Astrocyte (in vitro differentiated cells and primary cell): ENCODE results near the gene CRELD1.

ENCODE experiments used
- CTCF ChIP-seq: IDR thresholded peaks from 2 replicates; pipeline ENCODE4 v1.5.1; 2011; ENCODE audit warnings: low read depth, mild to moderate bottlenecking, inconsistent platforms, low read length, moderate library complexity; ENCODE audit not compliant: insufficient read depth
- EZH2 ChIP-seq: IDR thresholded peaks from 2 replicates; pipeline ENCODE4 v1.6.1; 2012; ENCODE audit warnings: mild to moderate bottlenecking, low read length, inconsistent platforms; ENCODE audit not compliant: insufficient read depth

- TF ChIP-seq CTCF (no peak), EZH2 (no peak)
Observed at GRCh38 chr3:9918261-9919038, 15.2 kb upstream of the CRELD1 start.
